Endothelial cell of umbilical vein (primary cell): Measurements from ENCODE around the gene PHACTR2.

Experiments used
- EZH2 ChIP-seq: IDR thresholded peaks from 2 replicates; pipeline ENCODE4 v1.6.1; 2012; ENCODE audit warnings: borderline replicate concordance, low read depth, mild to moderate bottlenecking, moderate library complexity, low read length, inconsistent platforms; ENCODE audit not compliant: severe bottlenecking
- FOS ChIP-seq: IDR thresholded peaks from 2 replicates; pipeline ENCODE4 v1.6.1; 2011; ENCODE audit warnings: mild to moderate bottlenecking, low read length, moderate library complexity, borderline replicate concordance; ENCODE audit not compliant: insufficient read depth
- GATA2 ChIP-seq: IDR thresholded peaks from 2 replicates; pipeline ENCODE4 v1.7.0; 2011; ENCODE audit warnings: low read depth, mild to moderate bottlenecking, moderate library complexity, mixed read lengths, low read length; ENCODE audit not compliant: insufficient read length, insufficient read depth
- JUN ChIP-seq: IDR thresholded peaks from 2 replicates; pipeline ENCODE4 v1.6.1; 2011; ENCODE audit warnings: borderline replicate concordance, low read depth; ENCODE audit not compliant: insufficient read length, insufficient read depth
- MYC ChIP-seq: IDR thresholded peaks from one replicate; pipeline ENCODE4 v1.6.1; 2011; ENCODE audit warnings: mild to moderate bottlenecking, low read depth, low read length
- POLR2A ChIP-seq: IDR thresholded peaks from 2 replicates; pipeline ENCODE4 v1.6.1; 2012; ENCODE audit warnings: low read depth, mild to moderate bottlenecking, control low read depth, low read length
- POLR2AphosphoS5 ChIP-seq: IDR thresholded peaks from 2 replicates; pipeline ENCODE4 v1.6.1; 2012; ENCODE audit warnings: low read depth, mild to moderate bottlenecking, control low read depth, low read length, moderate library complexity; ENCODE audit not compliant: insufficient read depth
- TF ChIP-seq, protein P1 (sequence below), 2 donors: IDR thresholded peaks; 1 replicate in 1 of 2; 2 replicates in 1 of 2; pipeline ENCODE4 v1.5.1; 2011; ENCODE audit warnings: low read length in 2 of 2, mild to moderate bottlenecking in 2 of 2, moderate library complexity in 2 of 2, control low read depth in 1 of 2, inconsistent platforms in 1 of 2, low read depth in 1 of 2; ENCODE audit not compliant: insufficient read depth in 1 of 2; ENCODE audit errors: extremely low read depth in 1 of 2
- TF ChIP-seq, protein P2 (sequence below): IDR thresholded peaks from 2 replicates; pipeline ENCODE4 v1.6.1; 2011; ENCODE audit not compliant: insufficient read depth, insufficient read length

DNA sequence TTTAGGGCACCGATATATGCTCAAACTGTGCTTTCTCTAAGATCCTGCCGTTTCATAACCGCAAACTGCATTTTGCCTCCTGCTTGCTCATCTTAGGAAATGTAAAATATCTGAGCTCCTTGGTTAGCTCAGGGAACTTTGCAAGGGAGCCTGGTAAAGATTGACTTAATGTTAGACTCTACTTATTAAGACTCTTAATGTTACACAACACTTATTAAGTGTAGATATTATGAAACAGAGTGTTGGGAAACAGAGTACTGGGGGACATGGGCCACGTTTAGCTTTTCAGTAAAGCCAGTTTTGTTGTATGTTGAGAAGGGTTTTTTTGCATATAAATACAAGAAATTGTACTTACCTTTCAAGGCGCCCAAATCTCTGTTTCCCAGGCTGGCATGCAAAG is 167.3 kb downstream of the PHACTR2 start:
- TF ChIP-seq, protein P1, sequence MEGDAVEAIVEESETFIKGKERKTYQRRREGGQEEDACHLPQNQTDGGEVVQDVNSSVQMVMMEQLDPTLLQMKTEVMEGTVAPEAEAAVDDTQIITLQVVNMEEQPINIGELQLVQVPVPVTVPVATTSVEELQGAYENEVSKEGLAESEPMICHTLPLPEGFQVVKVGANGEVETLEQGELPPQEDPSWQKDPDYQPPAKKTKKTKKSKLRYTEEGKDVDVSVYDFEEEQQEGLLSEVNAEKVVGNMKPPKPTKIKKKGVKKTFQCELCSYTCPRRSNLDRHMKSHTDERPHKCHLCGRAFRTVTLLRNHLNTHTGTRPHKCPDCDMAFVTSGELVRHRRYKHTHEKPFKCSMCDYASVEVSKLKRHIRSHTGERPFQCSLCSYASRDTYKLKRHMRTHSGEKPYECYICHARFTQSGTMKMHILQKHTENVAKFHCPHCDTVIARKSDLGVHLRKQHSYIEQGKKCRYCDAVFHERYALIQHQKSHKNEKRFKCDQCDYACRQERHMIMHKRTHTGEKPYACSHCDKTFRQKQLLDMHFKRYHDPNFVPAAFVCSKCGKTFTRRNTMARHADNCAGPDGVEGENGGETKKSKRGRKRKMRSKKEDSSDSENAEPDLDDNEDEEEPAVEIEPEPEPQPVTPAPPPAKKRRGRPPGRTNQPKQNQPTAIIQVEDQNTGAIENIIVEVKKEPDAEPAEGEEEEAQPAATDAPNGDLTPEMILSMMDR (IDR thresholded peaks at IDR 0.05; ENCODE audit: extremely low read depth in 1 of 2, insufficient read depth in 1 of 2, low read depth in 1 of 2, low read length in 2 of 2): no peak
- no peak for TF ChIP-seq POLR2A
- no peak for TF ChIP-seq POLR2AphosphoS5
- TF ChIP-seq, protein P2, sequence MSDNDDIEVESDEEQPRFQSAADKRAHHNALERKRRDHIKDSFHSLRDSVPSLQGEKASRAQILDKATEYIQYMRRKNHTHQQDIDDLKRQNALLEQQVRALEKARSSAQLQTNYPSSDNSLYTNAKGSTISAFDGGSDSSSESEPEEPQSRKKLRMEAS: no peak
- no peak for TF ChIP-seq JUN
- TF ChIP-seq FOS: no peak
- no peak for TF ChIP-seq EZH2
- no peak for TF ChIP-seq GATA2
- TF ChIP-seq MYC: no peak
